Astrocyte (in vitro differentiated cells and primary cell): ENCODE measurements around the gene PPY. TPM values are rescaled to one million over a fixed set of nuclear protein-coding genes. Genes with fewer than 3 reads are reported as not detected.

Experiments used
- DNase-seq: peaks from one replicate; pipeline ENCODE4 v3.0.0-alpha.2; 2010; ENCODE audit warnings: low read depth
- FAIRE-seq: peaks from 2 replicates; lab custom pipeline; 2011; peaks lifted over from hg19 to GRCh38; lab: Jason Lieb, UNC
- H2AFZ ChIP-seq: 2 replicates; pipeline ENCODE4 v1.6.0; 2012; ENCODE audit warnings: low read depth, low read length, inconsistent platforms
- H3K27ac ChIP-seq: 2 replicates; pipeline ENCODE4 v1.5.1; 2011; ENCODE audit warnings: low read depth, low read length, inconsistent platforms
- H3K27me3 ChIP-seq: 2 replicates; pipeline ENCODE4 v1.6.0; 2011; ENCODE audit warnings: low read length, inconsistent platforms; ENCODE audit not compliant: insufficient read depth
- H3K36me3 ChIP-seq: 2 replicates; pipeline ENCODE4 v1.5.1; 2011; ENCODE audit warnings: low read length, inconsistent platforms; ENCODE audit not compliant: insufficient read depth
- H3K4me1 ChIP-seq: 2 replicates; pipeline ENCODE4 v1.5.1; 2011; ENCODE audit warnings: low read length, inconsistent platforms; ENCODE audit not compliant: insufficient read depth
- H3K4me2 ChIP-seq: 2 replicates; pipeline ENCODE4 v1.6.0; 2012; ENCODE audit warnings: low read length, inconsistent platforms
- H3K4me3 ChIP-seq: 2 replicates; pipeline ENCODE4 v1.5.1; 2011; ENCODE audit warnings: low read depth, mild to moderate bottlenecking, low read length, inconsistent platforms; ENCODE audit not compliant: insufficient read depth
- H3K79me2 ChIP-seq: 2 replicates; pipeline ENCODE4 v1.6.0; 2012; ENCODE audit warnings: mild to moderate bottlenecking, low read length, inconsistent platforms; ENCODE audit not compliant: insufficient read depth
- H3K9ac ChIP-seq: 2 replicates; pipeline ENCODE4 v1.6.0; 2012; ENCODE audit warnings: mild to moderate bottlenecking, low read length, inconsistent platforms
- H3K9me3 ChIP-seq: 2 replicates; pipeline ENCODE4 v1.5.1; 2012; ENCODE audit warnings: low read depth, mild to moderate bottlenecking, low read length, inconsistent platforms; ENCODE audit not compliant: insufficient read depth
- H4K20me1 ChIP-seq: 2 replicates; pipeline ENCODE4 v1.6.0; 2012; ENCODE audit warnings: low read length, inconsistent platforms; ENCODE audit not compliant: insufficient read depth
- H3K27ac Mint-ChIP-seq: one replicate; pipeline ENCODE4 v1.8.0; 2021; ENCODE audit warnings: mild to moderate bottlenecking, mixed read lengths; ENCODE audit not compliant: unreplicated experiment
- H3K27me3 Mint-ChIP-seq: one replicate; pipeline ENCODE4 v1.8.0; 2021; ENCODE audit warnings: low read depth, mixed read lengths; ENCODE audit not compliant: unreplicated experiment
- H3K36me3 Mint-ChIP-seq: one replicate; pipeline ENCODE4 v1.8.0; 2021; ENCODE audit warnings: low read depth, mixed read lengths; ENCODE audit not compliant: unreplicated experiment
- H3K4me1 Mint-ChIP-seq: one replicate; pipeline ENCODE4 v1.8.0; 2021; ENCODE audit warnings: low read depth, mixed read lengths; ENCODE audit not compliant: unreplicated experiment
- H3K4me3 Mint-ChIP-seq: one replicate; pipeline ENCODE4 v1.8.0; 2021; ENCODE audit warnings: mild to moderate bottlenecking, moderate library complexity, mixed read lengths; ENCODE audit not compliant: unreplicated experiment
- H3K9me3 Mint-ChIP-seq: one replicate; pipeline ENCODE4 v1.8.0; 2021; ENCODE audit warnings: mild to moderate bottlenecking, mixed read lengths; ENCODE audit not compliant: unreplicated experiment
- CTCF ChIP-seq: IDR thresholded peaks from 2 replicates; pipeline ENCODE4 v1.5.1; 2011; ENCODE audit warnings: low read depth, mild to moderate bottlenecking, inconsistent platforms, low read length, moderate library complexity; ENCODE audit not compliant: insufficient read depth
- EZH2 ChIP-seq: IDR thresholded peaks from 2 replicates; pipeline ENCODE4 v1.6.1; 2012; ENCODE audit warnings: mild to moderate bottlenecking, low read length, inconsistent platforms; ENCODE audit not compliant: insufficient read depth
- total RNA-seq: library from RNA; stranded (reverse); gene quantifications from 2 replicates; pipeline ENCODE4 v1.2.1, GENCODE V29; 2021

PPY gene
- total RNA-seq, 1 donor from 2014 or later = not detected

- no peak overlapping the region for H3K27ac Mint-ChIP-seq
- Histone ChIP-seq H3K4me2 (no peak overlapping the region), H3K79me2 (no peaks in the 10 kb centered on the region), H3K4me1 (no peaks in the 10 kb centered on the region), H2AFZ (no peak overlapping the region), H3K9ac (no peak overlapping the region), H3K9me3 (no peaks in the 10 kb centered on the region), H3K27ac (no peak overlapping the region), H3K36me3 (no peaks in the 10 kb centered on the region), H4K20me1 (no peaks in the 10 kb centered on the region), H3K27me3 (peaks cover 37% of the 10 kb centered on the region), H3K4me3 (no peak overlapping the region)
- peaks cover 4% of the 10 kb centered on the region for H3K9me3 Mint-ChIP-seq
- TF ChIP-seq CTCF (no peak), EZH2 (no peak)
- H3K4me3 Mint-ChIP-seq = no peak overlapping the region
- H3K27me3 Mint-ChIP-seq = peaks cover 50% of the 10 kb centered on the region
- DNase-seq = no peak
- H3K4me1 Mint-ChIP-seq = no peaks in the 10 kb centered on the region
- FAIRE-seq = no peak
- H3K36me3 Mint-ChIP-seq = no peaks in the 10 kb centered on the region
Observed at GRCh38 chr17:43987131-43988021, 45.1 kb upstream of the PPY start.

- H3K9me3 Mint-ChIP-seq = peaks cover 4% of the 10 kb centered on the region
- no peak for FAIRE-seq
Observed at GRCh38 chr17:43986225-43986981, 44.1 kb upstream of the PPY start.

More at GRCh38 chr17:43986225-43986981, 44.1 kb upstream of the PPY start:
- Histone ChIP-seq H2AFZ (no peak overlapping the region), H4K20me1 (peaks cover 5% of the 10 kb centered on the region), H3K79me2 (no peaks in the 10 kb centered on the region), H3K27ac (no peak overlapping the region), H3K4me3 (no peak overlapping the region), H3K9me3 (no peaks in the 10 kb centered on the region), H3K9ac (no peak overlapping the region), H3K27me3 (peaks cover 45% of the 10 kb centered on the region), H3K4me2 (no peak overlapping the region), H3K4me1 (no peaks in the 10 kb centered on the region), H3K36me3 (no peaks in the 10 kb centered on the region)
- Mint-ChIP-seq H3K4me3 (no peak overlapping the region), H3K27ac (no peak overlapping the region), H3K27me3 (peaks cover 58% of the 10 kb centered on the region), H3K4me1 (no peaks in the 10 kb centered on the region), H3K36me3 (no peaks in the 10 kb centered on the region)
- no peak for DNase-seq
- TF ChIP-seq CTCF (no peak), EZH2 (no peak)
